NT2/D1 (cell line): ENCODE results near the gene SIPA1L2.

Experiments used
- SUZ12 ChIP-seq: IDR thresholded peaks from 2 replicates; pipeline ENCODE4 v1.6.1; 2011; ENCODE audit not compliant: insufficient read length, insufficient read depth; ENCODE audit errors: extremely low read depth
- YY1 ChIP-seq: IDR thresholded peaks from 2 replicates; pipeline ENCODE4 v1.6.1; 2011; ENCODE audit not compliant: insufficient read length, insufficient read depth
- ZNF274 ChIP-seq: IDR thresholded peaks from 2 replicates; pipeline ENCODE4 v1.6.1; 2011; ENCODE audit warnings: mild to moderate bottlenecking, low read depth, low read length

GRCh38 chr1:232641507-232641906, 11.6 kb upstream of the SIPA1L2 start:
- TF ChIP-seq ZNF274: no peak
- no peak for TF ChIP-seq YY1
- TF ChIP-seq SUZ12: no peak
